GM19025 (cell line): Measurements from ENCODE around the gene ZNF208.
"Not testable (repeated sequence)": the region's sequence is repeated elsewhere in the genome, so short reads cannot be mapped to it uniquely, and the experiment has no call there.

Source experiments
- ATAC-seq: cut with Tn5 transposase; IDR thresholded peaks from one replicate; pipeline ENCODE4 v1.9.1; 2021; ENCODE audit warnings: mild to moderate bottlenecking, low read depth, moderate library complexity; ENCODE audit not compliant: unreplicated experiment

ZNF208 gene

GRCh38 chr19:22010437-22011143 lies at the start of gene ZNF208:
TSS of gene ZNF208 (minus strand) at chr19:22010943. CDS start at chr19:22010794, 149 bp downstream.
- not testable (repeated sequence) for ATAC-seq

GRCh38 chr19:22052644-22053013 lies 41.9 kb upstream of the ZNF208 start:
- ATAC-seq, result no peak

GRCh38 chr19:22041151-22041550 lies 30.4 kb upstream of the ZNF208 start:
- ATAC-seq, result not testable (repeated sequence)

- ATAC-seq, result no peak
Measured at GRCh38 chr19:22030680-22031079, 19.9 kb upstream of the ZNF208 start.

- ATAC-seq, result no peak
Measured at GRCh38 chr19:22026687-22027086, 15.9 kb upstream of the ZNF208 start.

GRCh38 chr19:22025539-22025938 lies 14.8 kb upstream of the ZNF208 start:
- ATAC-seq, result not testable (repeated sequence)

GRCh38 chr19:21970466-21970865 lies 40.3 kb downstream of the ZNF208 start:
- ATAC-seq, result no peak

GRCh38 chr19:21947775-21948174 lies 63.0 kb downstream of the ZNF208 start:
- no peak for ATAC-seq

GRCh38 chr19:21940684-21941083 lies 70.1 kb downstream of the ZNF208 start:
- no peak for ATAC-seq

- ATAC-seq, result no peak
Measured at GRCh38 chr19:21934593-21934992, 76.2 kb downstream of the ZNF208 start.

- no peak for ATAC-seq
Measured at GRCh38 chr19:21934131-21934530, 76.6 kb downstream of the ZNF208 start.

GRCh38 chr19:21922276-21922675 lies 88.5 kb downstream of the ZNF208 start:
- ATAC-seq, result no peak

- ATAC-seq, result no peak
Measured at GRCh38 chr19:21921691-21922180, 89.0 kb downstream of the ZNF208 start.

GRCh38 chr19:21915411-21915810 lies 95.3 kb downstream of the ZNF208 start:
- no peak for ATAC-seq

- ATAC-seq, result no peak
Measured at GRCh38 chr19:21912654-21913053, 98.1 kb downstream of the ZNF208 start.

- ATAC-seq, result no peak
Measured at GRCh38 chr19:21910318-21910717, 100.4 kb downstream of the ZNF208 start.

- ATAC-seq, result no peak
Measured at GRCh38 chr19:21908066-21908465, 102.7 kb downstream of the ZNF208 start.

- no peak for ATAC-seq
Measured at GRCh38 chr19:21907516-21907915, 103.2 kb downstream of the ZNF208 start.

- ATAC-seq, result no peak
Measured at GRCh38 chr19:21902571-21902970, 108.2 kb downstream of the ZNF208 start.

GRCh38 chr19:21901861-21902260 lies 108.9 kb downstream of the ZNF208 start:
- ATAC-seq, result no peak

- no peak for ATAC-seq
Measured at GRCh38 chr19:21900401-21900800, 110.3 kb downstream of the ZNF208 start.

- ATAC-seq, result no peak
Measured at GRCh38 chr19:21891086-21891485, 119.7 kb downstream of the ZNF208 start.
